Measurements from ENCODE around the gene VTN.
A peak's percentile ranks its signal among the peaks of the same experiment; 100 is the strongest.

The VTN gene

DNA sequence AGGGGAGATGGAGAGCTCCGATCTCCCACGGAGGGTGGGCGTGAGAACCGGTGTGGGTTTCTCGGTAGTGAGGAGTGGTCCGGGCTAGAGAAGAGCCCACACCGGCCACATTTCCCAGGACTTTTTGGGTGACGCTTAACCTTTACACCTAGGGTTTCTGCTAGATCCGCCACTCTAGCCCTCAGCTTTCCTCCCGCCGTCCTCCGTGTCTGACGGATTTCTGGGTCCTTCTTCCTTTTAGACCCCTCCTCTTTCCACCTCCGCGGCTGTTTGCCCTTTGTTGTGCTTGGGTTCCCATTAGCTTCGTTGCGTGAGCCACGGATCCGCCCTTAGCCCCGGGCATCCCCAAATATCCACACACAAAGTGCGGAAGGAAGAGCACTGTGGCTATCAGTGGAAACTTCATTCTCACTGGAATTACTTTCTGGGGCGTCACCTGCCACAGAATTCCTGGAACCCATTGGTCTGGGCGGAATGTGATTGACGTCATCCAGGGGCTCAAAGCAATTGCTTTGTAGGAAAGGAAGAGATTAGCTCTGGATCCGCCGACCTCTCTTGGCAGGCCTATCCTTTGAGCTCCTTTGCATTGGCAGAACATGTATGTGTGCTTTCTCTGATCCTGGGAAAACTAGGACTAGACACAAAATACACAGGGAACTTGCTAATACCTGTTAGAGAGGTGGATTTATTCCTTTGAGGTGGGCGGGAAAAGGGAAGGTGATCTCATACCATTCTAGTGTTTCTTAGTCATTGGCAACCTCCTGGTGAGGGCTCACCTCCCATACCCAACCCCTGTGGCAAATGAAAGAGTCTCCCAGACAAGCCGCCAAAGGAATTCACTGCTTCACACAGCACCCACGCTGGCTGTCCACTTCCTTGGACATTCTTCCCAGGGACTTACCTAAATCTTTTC lies 33.9 kb downstream of the VTN start:
- DNase-seq (ENCODE audit: insufficient read length, low spot score) (peak; percentile 40), FAIRE-seq (no peak)
- peak; percentile 34; the same call in 1 of the 2 replicates for TF ChIP-seq POLR2A (IDR thresholded peaks at IDR 0.05; ENCODE audit: low read depth, low read length)

DNA sequence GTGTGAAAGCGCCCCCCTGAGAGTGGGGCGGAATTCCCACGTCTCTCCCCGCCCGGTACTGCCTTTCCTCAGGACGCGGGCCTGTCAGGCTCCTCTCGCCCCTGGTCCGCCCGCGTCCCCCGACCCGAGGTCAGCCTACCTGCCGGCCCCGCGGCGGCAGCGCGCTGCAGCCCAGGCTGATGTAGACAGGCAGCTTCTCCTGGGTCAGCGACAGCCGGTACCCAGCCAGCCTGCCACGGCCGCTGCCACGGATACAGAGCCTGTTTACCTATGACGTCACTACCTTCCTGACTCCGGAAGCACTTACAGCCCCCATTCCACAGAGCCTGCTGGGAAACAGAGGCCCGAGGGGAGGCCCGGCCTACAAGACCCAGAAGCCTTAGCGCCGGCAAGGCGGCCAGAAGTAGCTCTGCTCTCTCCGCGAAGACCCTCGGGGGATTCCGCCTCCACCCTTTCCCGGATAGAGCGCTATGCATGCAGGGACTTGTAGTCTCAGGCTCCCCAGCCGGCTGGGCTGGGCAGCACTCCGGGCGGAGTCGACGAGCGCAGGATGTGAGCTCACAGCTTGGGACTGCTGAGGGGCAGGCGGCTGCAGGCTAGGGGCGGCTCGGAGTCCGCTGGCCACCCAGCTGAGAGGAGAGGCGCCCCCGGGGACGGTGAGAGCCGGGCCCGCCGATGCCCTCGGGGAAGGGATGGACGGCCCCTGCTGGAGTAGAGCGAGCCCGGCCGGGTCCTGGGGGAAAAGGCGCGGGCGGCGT lies 34.7 kb downstream of the VTN start, which contains the start of the genes IFT20 and TNFAIP1:
Gene IFT20, minus strand, starts transcription at position 272 of the 758 bp plus-strand sequence. CDS start 3,487 bp downstream, outside the sequence.
Gene TNFAIP1, plus strand, starts transcription at position 561 of the 758 bp plus-strand sequence. CDS start 3,761 bp downstream, outside the sequence.
- FAIRE-seq (no peak), DNase-seq (ENCODE audit: insufficient read length, low spot score) (peak; percentile 78)
- TF ChIP-seq POLR2A (IDR thresholded peaks at IDR 0.05; ENCODE audit: low read depth, low read length) = peak; percentile 81

DNA sequence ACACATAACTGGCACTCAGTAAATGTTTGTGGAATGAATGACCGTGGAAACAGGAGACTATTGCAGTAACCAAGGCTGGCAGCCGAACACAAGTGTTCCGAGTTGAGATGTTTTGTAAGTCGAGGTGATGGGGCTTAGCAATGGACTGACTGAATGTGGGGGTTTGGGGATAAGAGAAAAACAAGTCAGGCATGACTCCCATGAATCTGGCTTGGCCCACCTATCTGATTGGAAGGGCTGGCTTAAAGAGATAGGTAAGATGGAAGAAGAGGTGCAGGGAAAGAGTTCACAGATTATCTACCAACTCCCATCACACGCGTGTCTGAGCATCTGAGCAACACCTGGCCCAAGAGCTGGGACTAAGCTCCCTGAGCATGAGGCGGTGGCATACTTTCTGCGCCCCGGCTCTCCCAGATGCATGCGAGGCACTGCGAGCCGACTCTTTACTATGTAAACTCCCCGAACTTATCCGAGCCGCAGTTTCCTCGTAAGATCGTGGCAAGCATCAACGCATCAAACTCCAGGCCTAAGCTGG lies 35.4 kb downstream of the VTN start:
- DNase-seq (ENCODE audit: insufficient read length, low spot score) = no peak
- FAIRE-seq = no peak
- no peak for TF ChIP-seq POLR2A (IDR thresholded peaks at IDR 0.05; ENCODE audit: low read depth, low read length)

DNA sequence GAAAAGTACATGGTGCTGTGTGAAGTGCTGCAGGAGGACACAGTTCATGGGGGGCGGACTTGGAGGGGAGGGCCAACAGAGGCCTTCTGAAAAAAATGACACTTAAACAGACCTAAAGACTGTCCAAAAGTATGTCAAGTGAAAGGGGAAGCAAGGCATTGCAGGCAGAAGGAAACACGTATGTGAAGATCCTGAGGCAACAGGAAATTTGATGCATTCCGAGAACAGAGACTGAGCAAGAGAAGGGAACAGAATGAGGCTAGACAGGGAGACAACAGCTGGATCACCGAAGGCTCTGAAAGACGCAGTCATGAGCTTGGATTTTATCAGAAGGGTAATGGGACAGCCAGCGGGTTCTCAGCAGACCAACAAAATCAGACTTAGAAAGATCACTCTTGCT lies 35.9 kb downstream of the VTN start:
- DNase-seq (ENCODE audit: insufficient read length, low spot score) (no peak), FAIRE-seq (no peak)
- no peak for TF ChIP-seq POLR2A (IDR thresholded peaks at IDR 0.05; ENCODE audit: low read depth, low read length)

DNA sequence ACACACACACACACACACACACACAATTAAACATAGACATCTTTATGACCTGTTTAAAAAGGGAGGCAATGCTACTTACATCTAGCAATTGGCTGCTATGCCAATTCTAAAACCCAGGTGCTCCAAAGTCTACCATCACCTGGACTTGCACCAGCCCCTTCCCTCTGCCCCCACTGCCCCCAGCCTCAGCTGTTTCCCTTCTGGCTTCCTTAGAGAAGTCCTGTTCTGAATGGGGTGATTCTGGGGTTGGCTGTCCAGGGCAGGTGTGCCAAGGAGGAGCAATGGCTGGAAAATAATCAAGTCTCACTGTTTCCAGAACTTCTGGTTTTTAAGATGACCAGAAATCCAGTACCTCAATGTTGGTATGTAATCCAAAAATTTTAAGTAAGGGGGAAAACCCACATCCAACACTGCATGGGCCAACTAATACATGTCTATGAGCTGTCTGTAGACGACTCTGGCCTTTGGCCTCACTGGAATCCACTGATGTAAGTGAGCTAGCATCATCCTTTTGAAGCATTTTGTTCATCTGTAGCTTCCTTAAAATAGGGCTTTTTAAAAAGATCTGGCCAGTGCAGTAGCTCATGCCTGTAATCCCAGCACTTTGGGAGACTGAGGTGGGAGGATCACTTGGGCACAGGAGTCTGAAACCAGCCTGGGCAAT lies 36.9 kb downstream of the VTN start:
- TF ChIP-seq POLR2A (IDR thresholded peaks at IDR 0.05; ENCODE audit: low read depth, low read length) = no peak
- FAIRE-seq (no peak), DNase-seq (ENCODE audit: insufficient read length, low spot score) (no peak)

DNA sequence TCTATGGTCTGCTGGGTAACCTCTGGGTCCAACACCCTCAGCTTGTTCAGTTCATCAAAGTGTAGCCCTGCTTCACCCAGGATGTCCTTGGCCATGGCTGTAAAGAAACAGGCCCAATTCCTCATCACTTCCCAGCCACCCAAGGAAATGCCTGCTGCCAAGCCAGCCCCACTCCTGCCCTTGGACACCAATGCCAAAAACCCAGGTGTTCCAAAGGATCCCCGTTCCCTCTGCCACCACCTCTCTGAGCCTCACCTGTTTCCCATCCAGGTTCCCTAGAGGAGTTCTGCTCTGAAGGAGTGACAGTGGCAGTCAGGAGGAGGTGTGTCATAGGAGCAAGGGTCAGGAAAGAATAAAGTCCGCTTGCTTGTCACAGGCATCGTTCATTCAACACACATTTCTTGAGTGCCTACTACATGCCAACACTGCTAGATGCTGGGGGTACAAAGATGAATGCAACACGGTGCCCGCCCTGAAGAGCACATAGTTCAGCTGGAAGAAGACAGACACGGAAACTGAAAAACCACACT lies 38.2 kb downstream of the VTN start:
- no peak for FAIRE-seq
- DNase-seq (ENCODE audit: insufficient read length, low spot score) = no peak
- TF ChIP-seq POLR2A (IDR thresholded peaks at IDR 0.05; ENCODE audit: low read depth, low read length) = no peak

DNA sequence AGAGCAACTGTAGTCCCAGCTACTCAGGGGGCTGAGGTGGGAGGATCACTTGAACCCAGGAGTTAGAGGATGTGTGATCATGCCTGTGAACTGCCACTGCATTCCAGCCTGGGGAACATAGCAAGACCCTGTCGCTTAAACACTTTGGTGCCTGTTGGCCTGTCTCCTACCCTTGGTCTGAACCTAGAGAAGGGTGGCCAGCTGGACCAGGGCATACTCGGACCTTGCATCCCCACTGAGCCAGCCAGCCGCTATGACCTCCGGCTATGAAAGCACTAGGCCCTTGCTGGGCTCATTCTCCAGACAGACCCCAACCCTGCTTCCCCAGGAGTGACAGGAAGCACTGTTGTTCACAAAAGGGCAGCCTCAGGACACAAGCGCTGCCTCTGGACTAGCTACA lies 39.4 kb downstream of the VTN start:
- no peak for DNase-seq (ENCODE audit: insufficient read length, low spot score)
- no peak for FAIRE-seq
- TF ChIP-seq POLR2A (IDR thresholded peaks at IDR 0.05; ENCODE audit: low read depth, low read length) = no peak

DNA sequence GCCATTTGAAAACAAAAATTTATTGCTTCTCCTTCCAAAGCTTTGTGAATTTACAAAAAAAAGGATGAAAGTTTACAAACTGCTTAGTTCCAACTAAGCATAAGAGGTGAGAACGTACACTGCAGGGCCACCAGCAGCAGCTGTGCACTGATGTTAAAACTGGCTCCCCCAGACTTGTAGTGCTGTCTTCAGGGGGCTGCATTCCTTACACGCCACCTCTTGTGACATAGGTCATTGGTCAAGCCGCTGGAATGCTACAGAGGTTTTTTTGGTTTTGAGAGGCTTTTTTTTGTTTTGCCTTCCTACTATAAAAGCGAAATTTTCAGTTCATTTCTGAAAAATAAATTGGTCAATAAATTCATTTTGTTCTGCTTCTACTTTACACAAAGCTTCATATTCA lies 41.8 kb downstream of the VTN start:
- TF ChIP-seq POLR2A (IDR thresholded peaks at IDR 0.05; ENCODE audit: low read depth, low read length) = no peak
- FAIRE-seq (no peak), DNase-seq (ENCODE audit: insufficient read length, low spot score) (no peak)

DNA sequence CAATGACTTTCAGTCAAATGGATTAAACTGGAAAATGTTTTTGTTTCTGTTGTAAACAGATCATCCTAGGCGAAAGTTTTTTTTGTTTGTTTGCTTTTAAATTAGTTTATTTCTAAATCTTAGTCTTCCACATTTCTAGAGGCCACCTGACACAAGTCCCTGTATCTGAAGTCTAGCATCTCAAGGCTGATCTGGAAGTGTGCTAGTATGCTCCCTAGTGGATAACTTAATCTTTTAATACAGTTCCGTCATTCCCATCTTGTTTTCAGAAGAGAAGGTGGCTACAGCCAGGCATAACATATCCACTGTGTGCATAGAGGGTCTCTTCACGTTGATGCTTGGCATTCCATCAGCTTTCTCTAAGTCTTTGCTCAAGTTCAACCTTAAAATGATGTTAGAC lies 42.4 kb downstream of the VTN start:
- no peak for DNase-seq (ENCODE audit: insufficient read length, low spot score)
- no peak for TF ChIP-seq POLR2A (IDR thresholded peaks at IDR 0.05; ENCODE audit: low read depth, low read length)
- no peak for FAIRE-seq

DNA sequence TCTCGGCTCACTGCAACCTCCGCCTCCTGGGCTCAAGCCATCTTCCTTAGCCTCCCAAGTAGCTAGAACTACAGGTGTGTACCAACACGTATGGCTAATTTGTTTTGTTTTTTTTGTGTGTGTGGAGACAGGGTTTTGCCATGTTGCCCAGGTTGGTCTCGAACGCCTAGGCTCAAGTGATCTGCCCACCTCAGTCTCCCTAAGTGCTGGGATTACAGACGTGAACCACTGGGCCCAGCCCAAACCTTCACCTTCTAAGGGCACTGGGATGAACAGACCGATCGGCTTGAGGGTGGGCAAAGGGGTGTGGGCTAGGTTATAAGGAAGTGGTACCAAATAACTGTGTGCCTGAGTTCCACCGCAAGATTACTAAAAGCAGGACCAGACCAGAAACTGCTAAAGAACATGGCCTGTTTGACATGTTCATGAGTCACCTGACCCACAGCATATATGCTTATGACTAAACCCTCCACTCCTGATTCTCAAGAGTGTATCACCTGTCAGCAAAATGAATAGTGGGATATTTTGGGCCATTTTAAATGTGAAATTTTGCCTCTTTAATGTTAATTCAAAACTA lies 43.0 kb downstream of the VTN start:
- FAIRE-seq (no peak), DNase-seq (ENCODE audit: insufficient read length, low spot score) (no peak)
- TF ChIP-seq POLR2A (IDR thresholded peaks at IDR 0.05; ENCODE audit: low read depth, low read length) = no peak

DNA sequence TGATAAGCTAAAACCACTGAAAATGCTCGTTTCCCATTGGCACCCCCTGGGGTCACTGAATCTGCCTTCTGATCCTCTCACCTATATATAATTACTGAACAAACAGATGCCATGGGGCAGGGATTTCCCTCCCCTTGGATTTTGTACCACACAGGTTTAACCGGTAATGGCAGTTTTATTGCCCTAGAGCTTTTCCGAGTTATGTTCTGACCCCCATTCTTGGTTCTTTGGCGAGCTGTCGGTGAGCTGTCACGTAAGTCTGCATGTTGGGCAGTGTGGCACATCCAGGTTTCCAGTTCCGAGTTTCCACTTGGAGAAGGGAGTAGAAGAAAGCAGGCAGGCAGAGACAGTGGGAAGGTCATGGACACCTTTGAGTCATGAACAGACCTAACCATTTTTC lies 44.0 kb downstream of the VTN start:
- DNase-seq (ENCODE audit: insufficient read length, low spot score) (no peak), FAIRE-seq (no peak)
- TF ChIP-seq POLR2A (IDR thresholded peaks at IDR 0.05; ENCODE audit: low read depth, low read length) = no peak

DNA sequence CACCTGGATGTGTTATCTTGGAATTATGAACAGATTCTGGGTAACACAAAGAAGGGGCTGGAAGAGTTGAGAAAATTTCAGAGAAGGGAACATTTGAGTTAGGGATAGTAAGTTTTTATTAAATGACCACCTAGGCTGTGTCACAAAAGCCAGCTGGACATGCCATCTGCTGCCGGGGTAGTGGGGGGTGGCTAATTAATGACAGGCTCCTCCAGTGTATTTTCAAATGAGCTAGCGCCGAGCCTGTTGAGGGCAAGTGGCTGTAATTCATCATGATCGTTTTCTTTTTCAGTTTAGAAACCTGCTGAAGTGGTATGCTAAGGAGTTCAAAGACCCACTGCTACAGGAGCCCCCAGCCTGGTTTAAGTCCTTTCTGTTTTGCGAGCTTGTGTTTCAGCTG lies 44.9 kb downstream of the VTN start:
- FAIRE-seq (no peak), DNase-seq (ENCODE audit: insufficient read length, low spot score) (no peak)
- TF ChIP-seq POLR2A (IDR thresholded peaks at IDR 0.05; ENCODE audit: low read depth, low read length) = no peak

DNA sequence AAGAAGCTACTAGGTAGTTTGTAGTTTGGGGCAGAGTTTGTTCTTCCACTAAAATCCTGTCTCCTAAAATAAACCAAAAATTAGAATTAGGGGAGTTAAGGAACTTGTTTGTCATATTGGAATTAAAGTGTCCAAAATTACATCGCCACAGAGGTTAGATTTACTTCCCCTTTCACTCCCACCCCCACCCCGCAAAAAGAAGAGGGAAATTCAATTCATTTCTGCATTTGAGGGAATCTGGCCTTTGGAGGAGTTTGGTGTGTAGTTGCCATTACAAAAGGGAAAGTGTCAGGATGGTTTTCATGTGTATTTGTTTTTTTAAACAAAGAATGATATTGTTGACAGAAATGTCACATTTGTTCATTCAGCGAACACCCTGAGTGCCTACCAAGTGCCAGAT lies 45.3 kb downstream of the VTN start:
- FAIRE-seq = no peak
- TF ChIP-seq POLR2A (IDR thresholded peaks at IDR 0.05; ENCODE audit: low read depth, low read length) = no peak
- DNase-seq (ENCODE audit: insufficient read length, low spot score) = no peak

All from H54 (cell line).